NCI-H748 (cell line): ENCODE measurements around the gene CDKAL1.
A peak's percentile ranks its signal among the peaks of the same experiment; 100 is the strongest.

ENCODE experiments used
- DNase-seq: peaks from one replicate; lab custom pipeline; 2025; ENCODE audit not compliant: unreplicated experiment; lab: John Stamatoyannopoulos, UW

Gene CDKAL1

DNA sequence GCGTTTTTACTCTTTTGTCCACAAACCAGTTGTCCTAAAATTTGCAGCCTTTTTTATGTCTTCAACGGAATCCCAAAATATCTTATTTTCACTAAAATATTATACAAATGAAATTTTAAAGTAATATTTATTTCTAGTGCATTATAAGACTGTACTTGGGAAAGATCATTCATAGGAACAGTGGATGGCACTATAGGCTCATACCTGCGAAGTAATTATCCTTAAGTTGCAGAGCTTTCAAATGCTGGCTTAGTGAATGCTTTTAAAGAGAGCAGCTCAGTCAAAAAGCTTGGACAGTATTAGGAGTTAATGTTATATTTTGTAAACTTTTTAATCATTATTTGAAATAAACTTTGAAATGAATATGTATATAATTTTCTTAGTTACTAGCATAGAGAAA, 254.9 kb downstream of the CDKAL1 start:
- peak; percentile 28 for DNase-seq

GRCh38 chr6:20790032-20790791, 256.0 kb downstream of the CDKAL1 start:
- DNase-seq: no peak

DNA sequence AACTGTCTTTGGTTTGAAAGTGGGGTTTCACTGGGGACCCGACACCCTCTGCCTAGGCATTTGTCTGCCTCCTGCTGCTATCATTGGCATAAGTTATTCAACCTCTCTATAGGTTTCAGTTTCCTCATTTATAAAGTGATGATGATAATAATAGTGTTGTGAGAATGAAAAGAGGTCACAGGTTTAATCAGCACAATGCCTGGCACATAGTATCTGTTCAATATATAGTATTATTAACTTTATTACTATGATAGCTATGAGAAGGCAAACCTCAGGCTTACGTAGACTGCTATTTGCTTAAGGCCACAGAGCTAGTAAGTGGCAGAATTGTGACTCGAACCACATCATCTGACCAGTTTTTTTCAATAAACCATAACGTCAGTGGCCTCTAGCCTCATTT, 256.8 kb downstream of the CDKAL1 start:
- no peak for DNase-seq

DNA sequence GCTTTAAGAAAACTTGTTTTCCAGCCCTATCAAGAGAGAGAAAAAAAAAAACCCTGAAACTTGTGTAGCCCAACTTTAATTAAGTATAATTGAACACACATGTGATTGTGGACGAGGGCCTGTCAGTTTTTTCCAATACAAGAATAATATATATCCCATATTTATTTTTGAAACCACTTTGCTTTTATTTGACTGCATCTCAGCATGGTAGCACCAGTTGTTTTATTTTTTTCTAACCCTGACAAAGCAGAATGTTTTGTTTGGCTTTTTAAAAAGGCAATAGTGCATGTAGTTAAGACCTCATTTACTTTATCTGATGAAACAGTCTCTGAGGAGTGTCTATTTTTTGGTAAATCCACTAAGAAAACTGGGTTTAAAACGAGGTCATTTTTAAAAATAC, 257.7 kb downstream of the CDKAL1 start:
- DNase-seq: peak; percentile 54

DNA sequence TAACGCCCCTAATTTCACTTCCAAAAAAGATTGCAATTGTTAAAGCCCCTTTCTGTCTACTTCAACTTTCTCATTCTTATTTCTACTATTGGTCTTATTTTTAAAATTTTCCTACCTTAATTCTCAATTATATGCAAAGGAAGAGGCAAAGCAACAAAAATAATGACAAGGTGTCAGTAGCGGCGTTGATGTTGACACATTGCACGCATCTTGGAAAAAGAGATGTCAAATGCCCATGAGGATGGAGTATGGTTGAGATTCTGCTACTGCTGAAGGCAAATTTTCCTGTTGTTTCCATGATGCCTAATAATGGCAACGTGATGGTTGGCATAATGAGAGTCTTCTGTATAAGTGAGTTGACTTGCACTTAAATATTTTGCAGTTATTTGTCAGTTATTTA, 258.9 kb downstream of the CDKAL1 start:
- DNase-seq: no peak

GRCh38 chr6:20797597-20797996, 263.3 kb downstream of the CDKAL1 start:
- DNase-seq: no peak

DNA sequence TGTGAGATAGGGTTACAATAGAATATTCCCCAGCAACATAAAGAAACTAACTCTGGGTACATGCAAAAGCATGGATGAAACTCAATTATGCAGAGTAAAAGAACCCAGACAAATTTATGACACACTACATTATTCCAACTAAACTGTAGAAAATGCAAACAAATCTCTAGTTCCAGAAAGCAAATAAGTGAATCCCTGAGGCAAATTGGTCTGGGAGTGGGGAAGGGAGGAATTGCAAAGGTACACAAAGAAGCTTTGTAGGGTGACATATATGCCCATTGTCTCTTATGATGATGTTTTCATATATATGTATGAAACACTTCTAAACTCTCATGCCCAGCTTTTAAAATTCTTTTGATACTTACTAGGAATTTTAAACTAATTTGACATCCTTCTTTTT, 266.0 kb downstream of the CDKAL1 start:
- DNase-seq: no peak

GRCh38 chr6:20800653-20801052, 266.4 kb downstream of the CDKAL1 start:
- DNase-seq: no peak

GRCh38 chr6:20801595-20801994, 267.3 kb downstream of the CDKAL1 start:
- no peak for DNase-seq

DNA sequence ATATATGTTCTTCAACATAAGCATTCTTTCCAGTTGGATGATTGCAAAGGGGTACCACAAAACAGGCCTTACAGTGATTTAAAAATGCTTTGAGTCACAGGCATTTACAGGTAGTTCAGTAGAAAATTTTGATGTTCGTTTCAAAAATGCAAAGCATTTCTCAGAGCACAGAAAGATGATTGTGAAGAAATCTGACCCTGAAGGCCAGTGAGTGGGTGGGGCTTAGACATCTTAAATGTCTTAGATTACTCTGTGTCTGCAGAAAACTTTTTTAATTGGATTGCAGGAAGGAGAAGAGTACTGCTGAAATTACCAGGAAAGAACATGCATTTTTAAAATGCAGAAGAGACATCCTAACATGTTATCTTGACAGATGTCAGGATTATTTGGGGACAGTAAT, 268.3 kb downstream of the CDKAL1 start:
- DNase-seq: no peak

DNA sequence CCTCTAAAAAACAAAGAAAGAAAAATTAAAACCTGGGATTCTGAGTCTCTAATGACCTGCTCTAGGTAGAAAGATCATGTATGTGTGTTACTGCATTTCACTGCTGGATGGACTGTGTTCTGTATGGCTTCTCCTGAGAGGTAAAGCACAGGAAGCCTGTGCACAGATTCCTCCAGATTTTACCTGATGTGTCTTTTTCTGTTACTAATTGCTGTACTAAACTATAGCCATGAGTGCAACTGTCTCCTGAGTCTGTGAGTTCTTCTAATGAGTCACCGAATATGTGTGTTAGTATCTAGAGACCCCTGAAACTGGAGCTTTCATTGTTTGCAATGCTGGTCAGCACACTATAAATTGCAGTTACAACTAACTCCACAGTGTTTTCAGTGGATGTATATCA, 270.8 kb downstream of the CDKAL1 start:
- no peak for DNase-seq

DNA sequence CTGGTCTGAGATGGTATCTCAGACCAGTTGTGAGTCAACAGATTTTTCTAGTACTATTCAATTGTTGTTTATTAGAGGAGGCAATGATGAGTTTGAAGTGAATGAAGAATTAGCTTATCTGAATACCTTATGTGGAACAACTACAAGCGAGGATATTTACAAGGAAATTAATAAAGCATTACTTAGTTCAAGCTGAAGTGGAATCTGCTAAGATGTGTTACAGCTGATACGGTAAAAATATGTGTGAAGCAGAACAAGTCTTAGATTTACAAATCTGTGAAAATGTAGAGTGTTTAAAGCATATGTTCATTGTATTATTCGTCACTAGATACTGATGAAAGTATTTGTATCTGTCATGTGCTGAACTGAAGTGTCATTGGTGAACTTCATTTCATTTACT, 272.4 kb downstream of the CDKAL1 start:
- DNase-seq: no peak

- no peak for DNase-seq
Observed at GRCh38 chr6:20808439-20808838, 274.2 kb downstream of the CDKAL1 start.

GRCh38 chr6:20808924-20809323, 274.7 kb downstream of the CDKAL1 start:
- DNase-seq: no peak

- no peak for DNase-seq
Observed at GRCh38 chr6:20810727-20811108, 276.5 kb downstream of the CDKAL1 start.

GRCh38 chr6:20811109-20811761, 277.0 kb downstream of the CDKAL1 start:
- DNase-seq: peak; percentile 40

- DNase-seq: no peak
Observed at GRCh38 chr6:20812776-20813175, 278.5 kb downstream of the CDKAL1 start.

- no peak for DNase-seq
Observed at GRCh38 chr6:20814494-20814893, 280.2 kb downstream of the CDKAL1 start.

GRCh38 chr6:20816126-20816525, 281.9 kb downstream of the CDKAL1 start:
- no peak for DNase-seq

DNA sequence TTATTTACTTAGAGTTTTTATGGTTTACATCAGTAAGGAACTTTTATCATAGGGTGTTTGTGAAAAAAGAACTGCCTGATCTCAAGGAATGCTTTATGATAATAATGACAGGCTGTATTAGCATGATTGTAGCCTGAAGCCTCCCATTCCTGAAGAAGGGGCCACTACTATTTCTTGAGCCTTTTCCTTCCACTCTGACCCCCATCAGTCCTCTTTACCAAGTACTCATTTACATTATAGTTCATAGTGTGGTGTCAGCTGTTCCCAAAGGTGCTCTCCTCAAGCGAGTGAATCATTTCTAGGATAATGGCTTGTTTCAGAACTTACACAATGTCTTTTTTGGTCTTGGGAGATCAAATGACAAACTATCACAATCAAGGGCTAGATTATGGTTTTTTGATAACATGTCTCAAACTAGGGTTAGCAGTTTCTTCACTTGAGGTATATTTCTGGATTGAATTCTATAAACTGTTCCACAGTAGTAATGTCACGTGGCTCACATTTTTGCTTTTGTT, 283.6 kb downstream of the CDKAL1 start:
- no peak for DNase-seq

DNA sequence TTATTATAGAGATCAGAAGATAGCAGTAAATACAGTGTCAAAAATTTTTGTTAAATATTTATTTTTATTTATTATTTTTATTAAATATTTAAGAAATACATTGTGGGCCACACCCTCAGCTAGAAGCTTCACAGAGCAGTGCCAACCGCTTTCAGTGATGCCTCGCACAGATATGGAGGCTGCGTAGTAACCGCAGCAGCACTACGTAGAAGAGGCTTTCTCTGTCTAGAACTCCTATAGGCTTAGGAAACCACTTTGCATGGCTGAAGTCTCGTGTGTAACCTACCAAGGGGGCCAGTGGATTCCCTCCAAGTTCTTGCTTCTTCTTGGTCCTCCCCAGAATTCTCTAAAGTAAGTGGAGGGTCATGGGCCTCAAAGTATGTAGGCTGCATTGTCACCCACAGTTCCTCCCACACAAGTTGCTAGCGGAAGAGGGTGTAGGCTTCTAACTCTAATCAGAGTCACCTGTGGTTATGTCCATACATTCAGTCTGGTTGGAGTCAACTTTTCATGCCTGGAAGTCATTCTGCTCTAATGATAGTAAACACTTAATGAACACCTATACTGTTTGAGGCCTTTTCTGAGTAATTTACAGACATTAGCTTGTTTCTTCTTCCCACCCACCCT, 285.6 kb downstream of the CDKAL1 start:
- DNase-seq: peak; percentile 65

GRCh38 chr6:20826378-20826777, 292.1 kb downstream of the CDKAL1 start:
- DNase-seq: no peak
